NCI-H748 (cell line): ENCODE results near the gene DCDC2.
"Not testable (repeated sequence)": the region's sequence is repeated elsewhere in the genome, so short reads cannot be mapped to it uniquely, and the experiment has no call there.

ENCODE experiments used
- DNase-seq: peaks from one replicate; lab custom pipeline; 2025; ENCODE audit not compliant: unreplicated experiment; lab: John Stamatoyannopoulos, UW

Gene DCDC2

DNA sequence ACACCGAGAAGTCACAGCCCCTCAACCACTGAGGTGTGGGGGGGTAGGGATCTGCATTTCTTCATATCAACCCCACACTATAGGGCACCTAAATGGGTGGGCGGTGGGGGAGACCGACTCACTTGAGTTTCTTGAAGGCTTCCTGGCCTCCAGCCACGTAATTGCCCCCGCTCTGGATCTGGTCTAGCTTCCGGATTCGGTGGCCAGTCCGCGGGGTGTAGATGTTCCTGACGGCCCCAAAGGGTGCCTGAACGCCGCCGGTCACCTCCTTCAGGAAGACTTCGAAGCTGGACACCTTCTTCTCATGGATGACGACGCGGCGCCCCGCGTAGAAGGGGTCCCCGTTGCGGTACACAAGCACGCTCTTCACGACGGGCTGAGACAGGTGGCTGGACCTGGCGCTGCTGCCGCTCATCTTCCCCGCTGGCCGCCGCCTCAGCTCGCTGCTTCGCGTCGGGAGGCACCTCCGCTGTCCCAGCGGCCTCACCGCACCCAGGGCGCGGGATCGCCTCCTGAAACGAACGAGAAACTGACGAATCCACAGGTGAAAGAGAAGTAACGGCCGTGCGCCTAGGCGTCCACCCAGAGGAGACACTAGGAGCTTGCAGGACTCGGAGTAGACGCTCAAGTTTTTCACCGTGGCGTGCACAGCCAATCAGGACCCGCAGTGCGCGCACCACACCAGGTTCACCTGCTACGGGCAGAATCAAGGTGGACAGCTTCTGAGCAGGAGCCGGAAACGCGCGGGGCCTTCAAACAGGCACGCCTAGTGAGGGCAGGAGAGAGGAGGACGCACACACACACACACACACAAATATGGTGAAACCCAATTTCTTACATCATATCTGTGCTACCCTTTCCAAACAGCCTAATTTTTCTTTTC is at the start of gene DCDC2:
TSS of gene DCDC2 (minus strand) at position 724 of the 883 bp plus-strand sequence. CDS start at position 415, 309 bp downstream.
- DNase-seq, result peak; percentile 92

DNA sequence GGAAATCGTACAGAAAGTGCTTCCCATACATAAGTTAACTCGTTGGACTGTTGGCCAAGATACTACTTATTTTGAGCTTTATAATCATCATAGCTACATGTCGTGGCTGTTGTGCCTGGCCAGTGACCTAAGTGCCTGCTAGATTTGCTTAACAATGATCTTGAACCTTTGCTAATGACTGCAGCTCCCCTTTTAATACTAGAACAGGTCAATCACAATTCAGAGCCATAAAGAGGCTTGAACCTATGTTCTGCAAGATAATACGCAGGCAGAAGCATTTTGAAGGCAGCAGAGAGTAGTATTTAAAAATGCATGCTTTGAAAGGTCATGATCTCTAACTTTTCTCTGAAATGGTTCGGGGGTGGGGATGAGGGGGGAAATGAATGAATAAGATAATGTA is 47.4 kb upstream of the DCDC2 start:
- no peak for DNase-seq

DNA sequence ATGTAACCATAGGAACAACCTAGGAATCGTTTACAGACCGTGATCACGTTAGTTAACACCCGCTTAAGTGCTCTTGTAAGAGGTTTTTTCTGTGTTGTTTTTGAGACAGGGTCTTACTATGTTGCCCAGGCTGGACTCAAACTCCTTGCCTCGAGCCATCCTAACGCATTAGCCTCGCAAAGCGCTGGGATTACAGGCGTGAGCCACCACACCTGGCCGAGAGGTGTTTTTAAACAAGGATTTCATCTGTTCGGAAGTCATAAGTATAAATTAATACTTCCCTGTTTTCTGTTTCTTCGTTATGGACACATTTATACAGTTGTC is 45.6 kb upstream of the DCDC2 start:
- no peak for DNase-seq

DNA sequence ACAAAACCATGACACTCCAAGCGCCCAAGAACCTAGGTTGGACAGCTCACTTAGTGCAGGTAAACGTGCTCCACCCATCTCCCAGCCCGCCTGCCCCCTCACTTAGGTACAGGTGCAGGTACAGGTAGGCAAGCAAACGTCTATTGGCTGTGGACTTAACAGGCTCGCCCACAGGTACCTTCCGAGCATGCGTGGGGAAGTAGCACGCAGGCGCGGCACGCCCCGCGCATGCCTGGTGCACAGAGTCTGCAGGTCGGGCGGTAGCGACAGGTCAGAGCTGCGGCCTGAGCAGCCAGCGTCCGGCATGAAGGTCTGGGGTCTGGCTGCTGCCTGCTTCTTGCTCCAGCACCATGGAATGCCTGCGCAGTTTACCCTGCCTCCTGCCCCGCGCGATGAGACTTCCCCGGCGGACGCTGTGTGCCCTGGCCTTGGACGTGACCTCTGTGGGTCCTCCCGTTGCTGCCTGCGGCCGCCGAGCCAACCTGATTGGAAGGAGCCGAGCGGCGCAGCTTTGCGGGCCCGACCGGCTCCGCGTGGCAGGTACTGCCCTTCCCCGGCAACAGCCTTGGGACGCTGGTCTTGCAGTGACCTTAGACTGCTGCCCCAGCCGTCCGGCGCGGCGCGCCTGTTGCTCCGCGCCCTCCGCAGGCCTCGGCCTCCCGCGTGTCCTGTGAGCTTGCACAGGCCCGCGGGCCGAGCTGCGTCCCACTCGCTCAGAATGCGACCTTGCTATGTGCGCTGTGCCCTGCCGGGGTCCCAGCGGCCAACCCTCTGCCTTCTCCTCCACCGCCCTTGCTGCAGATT is 45.0 kb upstream of the DCDC2 start, which contains the start of gene MRS2:
TSS of gene MRS2 (plus strand) at position 240 of the 804 bp plus-strand sequence. CDS start at position 351, 111 bp downstream.
- peak; percentile 99 for DNase-seq

DNA sequence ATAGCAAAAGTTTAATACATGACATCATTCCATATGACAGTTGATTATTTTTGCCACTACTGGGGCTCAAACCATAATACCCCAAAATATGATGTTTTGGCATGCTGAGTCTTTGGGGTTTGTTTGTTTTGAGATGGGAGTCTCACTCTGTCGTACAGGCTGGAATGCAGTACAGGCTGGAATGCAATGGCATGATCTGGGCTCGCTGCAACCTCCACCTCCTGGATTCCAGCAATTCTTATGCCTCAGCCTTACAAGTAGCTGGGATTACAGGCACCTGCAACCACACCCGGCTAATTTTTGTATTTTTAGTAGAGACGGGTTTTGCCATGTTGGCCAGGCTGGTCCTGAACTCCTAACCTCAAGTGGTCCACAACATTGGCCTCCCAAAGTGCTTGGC is 43.6 kb upstream of the DCDC2 start:
- DNase-seq, result no peak

DNA sequence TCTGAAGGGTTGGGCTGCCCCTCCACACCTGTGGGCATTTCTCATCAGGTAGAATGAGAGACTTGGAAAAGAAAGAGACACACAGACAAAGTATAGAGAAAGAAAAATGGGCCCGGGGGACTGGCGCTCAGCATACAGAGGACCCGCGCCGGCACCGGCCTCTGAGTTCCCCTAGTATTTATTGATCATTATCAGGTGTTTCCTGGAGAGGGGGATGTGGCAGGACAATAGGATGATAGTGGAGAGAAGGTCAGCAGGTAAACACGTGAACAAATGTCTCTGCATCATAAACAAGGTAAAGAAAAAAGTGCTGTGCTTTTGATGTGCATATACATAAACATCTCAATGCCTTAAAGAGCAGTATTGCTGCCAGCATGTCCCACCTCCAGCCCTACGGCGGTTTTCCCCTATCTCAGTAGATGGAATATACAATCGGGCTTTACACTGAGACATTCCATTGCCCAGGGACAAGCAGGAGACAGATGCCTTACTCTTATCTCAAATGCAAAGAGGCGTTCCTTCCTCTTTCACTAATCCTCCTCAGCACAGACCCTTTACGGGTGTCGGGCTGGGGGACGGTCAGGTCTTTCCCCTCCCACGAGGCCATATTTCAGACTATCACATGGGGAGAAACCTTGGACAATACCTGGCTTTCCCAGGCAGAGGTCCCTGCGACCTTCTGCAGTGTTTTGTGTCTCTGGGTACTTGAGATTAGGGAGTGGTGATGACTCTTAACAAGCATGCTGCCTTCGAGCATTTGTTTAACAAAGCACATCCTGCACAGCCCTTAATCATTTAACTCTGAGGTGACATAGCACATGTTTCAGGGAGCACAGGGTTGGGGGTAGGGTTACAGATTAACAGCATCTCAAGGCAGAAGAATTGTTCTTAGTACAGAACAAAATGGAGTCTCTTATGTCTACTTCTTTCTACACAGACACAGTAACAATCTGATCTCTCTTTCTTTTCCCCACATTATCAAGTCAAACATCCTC is 42.5 kb upstream of the DCDC2 start:
- peak; percentile 19 for DNase-seq

DNA sequence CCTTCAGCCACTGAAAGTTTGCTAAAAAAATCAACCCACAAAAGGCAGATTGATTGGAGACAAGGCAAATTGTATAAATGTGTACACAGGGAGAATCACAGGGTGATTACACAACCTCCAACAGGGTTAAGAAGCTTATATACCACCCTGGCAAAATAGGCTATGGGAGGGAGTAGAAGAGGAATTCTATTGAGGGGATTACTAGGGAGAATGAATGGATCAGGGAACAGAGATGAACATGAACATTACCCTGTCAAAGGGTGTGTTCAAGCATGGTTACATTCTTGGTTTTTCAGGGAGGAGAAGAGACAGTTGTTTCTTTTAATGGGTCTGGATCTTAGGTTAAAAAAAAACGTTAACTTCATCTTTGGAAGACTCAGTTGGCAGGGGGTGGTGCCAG is 39.8 kb upstream of the DCDC2 start:
- DNase-seq, result no peak

DNA sequence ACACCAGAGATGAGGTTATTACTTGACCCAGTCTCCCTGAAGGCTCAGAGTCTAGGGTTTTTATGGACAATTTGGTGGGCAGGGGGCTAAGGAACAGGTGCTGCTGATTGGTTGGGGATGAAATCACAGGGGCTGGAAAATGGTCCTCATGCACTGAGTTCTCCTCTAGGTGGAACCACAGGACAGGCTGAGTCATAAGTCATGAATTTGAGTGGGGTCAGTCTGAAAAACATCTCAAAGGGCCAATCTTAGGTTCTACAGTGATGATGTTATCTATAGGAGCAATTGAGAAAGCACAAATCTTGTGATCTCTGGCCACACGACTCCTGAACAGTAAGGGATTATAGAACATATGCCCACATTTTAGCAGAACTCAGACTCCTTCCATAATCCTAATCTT is 39.0 kb upstream of the DCDC2 start:
- DNase-seq, result no peak

DNA sequence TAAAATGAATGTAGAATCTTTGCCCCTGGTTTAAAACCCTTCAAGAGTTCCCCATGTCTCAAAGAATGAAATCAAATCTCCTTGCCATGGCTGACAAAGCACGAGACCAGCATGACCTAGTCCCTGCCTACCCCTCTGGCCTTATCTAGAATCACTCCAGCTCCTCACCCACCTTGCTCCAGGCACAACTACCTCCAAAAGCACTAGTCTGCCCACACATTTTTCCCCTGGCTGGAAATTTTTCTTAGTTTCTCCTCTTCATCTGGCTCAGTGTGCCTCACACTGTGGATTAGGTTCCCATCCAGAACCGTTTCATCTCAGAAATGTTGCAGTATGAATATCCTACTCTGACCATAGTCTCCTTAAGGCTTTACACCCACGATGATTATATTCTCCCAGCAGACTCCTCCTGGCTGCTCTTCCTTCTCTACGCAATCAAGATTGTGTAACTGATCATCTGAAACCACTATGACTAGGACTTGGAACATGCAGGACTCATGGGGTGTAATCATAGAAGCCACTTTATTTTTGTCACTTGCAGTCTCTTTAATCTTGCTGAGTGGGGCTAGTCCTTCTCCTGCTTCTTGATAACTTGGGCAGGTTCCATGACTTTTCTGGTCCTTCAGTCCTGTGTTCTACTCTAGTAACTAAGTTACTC is 37.0 kb upstream of the DCDC2 start:
- no peak for DNase-seq

DNA sequence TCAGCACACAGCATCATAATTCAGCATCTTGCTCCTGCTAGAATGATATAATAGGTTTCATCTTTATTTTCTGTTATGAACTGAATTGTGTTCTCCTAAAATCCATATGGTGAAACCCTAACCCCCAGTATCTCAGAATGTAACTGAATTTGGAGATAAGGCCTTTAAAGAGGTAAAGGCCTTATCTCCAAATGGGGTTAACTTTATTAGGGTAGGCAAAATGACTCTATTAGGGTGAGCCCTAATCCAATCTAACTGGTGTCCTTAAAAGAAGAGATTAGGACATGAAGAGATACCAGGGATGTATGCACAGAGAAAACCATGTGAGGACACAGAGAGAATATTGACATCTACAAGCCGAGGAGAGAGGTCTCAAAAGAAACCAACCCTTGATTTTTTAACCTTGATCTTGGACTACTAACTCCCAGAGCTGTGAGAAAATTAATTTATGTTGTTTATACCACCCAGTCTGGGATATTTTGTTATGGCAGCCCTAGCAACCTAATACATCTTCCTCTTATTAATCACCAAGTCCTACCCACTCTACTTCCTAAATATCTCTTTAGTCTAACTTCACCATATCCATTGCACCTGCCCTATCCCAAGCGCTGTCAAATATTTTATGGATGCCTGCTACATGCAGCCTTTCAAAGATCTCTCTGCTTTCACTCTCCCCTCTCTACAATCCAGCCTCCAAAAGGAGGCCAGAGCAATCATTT is 36.4 kb upstream of the DCDC2 start:
- no peak for DNase-seq

DNA sequence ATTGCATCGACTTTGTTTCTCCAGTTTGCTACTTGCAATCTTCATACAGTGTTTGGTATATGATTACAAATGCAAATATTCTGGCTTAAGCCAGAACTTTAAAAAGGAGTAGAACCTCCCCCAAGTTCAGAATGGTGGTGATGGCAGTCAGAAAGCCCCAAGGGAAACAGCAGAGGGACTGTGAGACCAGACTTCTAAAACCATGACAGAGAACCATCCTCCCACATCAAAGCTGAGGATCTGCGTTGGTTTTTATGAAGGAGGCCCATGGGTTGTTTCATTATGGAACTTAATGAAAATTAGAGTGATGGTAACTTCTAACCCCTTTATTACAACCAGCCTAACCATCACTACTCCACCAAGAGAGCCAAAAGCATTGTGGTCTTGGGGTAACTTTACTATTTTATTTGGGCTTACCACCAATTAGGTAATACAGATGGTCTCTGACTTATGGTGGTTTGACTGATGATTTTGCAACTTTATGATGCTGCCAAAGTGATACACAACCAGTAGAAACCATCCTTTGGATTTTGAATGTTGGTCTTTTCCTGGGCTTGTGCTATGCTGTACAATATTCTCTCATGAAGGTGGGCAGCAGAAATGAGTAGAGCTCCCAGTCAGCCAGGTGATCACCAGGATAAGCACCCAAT is 34.0 kb upstream of the DCDC2 start:
- DNase-seq, result no peak

DNA sequence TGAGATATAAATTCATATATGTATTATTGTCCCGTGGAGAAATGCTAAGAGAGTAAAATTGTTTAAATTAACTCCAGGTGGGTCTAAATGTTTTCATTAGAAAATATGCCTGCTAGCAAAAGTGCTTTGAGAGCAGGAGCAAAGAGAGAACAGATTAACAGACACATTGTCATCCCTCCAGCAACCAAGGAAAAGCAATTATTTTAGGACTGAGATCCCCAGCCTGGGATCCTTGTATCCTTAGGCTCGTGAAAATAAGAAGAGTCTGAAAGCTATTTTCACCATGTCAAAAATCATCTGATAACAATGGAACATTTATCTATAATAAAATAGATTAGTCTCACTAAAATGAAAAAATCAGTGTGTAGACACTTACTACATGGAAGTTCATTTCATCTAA is 33.3 kb upstream of the DCDC2 start:
- no peak for DNase-seq

DNA sequence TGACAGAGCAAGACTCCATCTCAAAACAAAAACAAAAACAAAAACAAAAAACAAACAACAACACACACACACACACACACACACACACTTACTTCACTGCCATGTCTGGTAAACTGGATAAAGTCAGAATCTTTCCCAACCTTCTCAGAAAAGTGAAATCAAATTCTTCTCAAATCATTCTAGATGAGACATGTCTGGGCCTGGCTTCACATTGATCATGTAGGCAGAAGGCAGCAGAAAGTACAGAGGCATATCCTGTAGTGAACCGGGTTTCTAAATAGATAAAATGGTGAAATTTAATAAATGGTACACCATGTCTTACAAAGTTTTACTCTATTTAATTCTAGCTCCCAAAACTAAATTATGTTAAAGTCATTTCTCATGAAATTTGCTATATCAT is 30.0 kb upstream of the DCDC2 start:
- no peak for DNase-seq

DNA sequence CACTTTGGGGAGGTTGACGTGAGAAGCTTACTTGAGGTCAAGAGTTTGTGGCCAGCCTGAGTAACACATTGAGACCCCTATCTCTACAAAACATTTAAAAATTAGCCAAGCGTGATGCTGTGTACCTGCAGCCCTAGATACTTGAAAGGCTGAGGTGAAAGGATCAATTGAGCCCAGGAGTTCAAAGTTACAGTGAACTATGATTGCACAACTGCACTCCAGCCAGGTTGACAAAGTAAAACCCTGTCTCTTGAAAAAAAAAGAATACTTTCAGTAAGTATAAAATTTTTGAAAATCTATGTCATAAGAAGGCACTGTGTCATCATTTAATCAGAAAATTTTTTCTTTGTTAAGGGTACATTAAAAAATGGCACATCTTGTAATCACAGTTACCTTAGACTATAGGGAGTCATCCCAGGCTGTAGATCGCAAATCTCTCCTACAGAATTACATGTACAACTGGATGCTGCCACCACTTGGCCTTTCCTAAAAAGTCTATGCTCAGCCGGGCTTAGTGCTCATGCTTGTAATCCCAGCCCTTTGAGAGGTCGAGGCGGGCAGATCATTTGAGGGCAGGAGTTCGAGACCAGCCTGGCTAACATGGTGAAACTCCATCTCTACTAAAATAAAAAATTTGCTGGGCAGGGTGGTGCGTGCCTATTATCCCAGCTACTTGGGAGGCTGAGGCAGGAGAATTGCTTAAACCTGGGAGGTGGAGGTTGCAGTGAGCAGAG is 27.8 kb upstream of the DCDC2 start:
- no peak for DNase-seq

DNA sequence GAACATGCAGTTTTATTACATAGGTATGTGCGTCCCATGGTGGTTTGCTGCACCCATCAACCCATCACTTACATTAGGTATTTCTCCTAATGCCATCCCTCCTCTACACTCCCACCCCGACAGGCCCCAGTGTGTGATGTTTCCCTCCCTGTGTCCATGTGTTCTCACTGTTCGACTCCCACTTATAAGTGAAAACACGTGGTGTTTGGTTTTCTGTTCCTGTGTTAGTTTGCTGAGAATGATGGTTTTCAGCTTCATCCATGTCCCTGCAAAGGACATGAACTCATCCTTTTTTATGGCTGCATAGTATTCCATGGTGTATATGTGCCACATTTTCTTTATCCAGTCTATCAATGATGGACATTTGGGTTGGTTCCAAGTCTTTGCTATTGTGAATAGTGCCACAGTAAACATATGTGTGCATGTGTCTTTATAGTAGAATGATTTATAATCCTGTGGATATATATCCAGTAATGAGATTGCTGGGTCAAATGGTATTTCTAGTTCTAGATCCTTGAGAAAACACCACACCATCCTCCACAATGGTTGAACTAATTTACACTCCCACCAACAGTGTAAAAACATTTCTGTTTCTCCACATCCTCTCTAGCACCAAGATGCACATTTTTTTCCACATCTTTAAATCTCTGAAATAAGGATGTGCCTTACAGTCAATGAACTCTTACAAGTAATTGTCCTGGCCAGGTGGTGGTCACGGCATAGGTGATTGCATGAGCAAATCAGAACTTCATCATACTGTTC is 26.7 kb upstream of the DCDC2 start:
- DNase-seq, result not testable (repeated sequence)

DNA sequence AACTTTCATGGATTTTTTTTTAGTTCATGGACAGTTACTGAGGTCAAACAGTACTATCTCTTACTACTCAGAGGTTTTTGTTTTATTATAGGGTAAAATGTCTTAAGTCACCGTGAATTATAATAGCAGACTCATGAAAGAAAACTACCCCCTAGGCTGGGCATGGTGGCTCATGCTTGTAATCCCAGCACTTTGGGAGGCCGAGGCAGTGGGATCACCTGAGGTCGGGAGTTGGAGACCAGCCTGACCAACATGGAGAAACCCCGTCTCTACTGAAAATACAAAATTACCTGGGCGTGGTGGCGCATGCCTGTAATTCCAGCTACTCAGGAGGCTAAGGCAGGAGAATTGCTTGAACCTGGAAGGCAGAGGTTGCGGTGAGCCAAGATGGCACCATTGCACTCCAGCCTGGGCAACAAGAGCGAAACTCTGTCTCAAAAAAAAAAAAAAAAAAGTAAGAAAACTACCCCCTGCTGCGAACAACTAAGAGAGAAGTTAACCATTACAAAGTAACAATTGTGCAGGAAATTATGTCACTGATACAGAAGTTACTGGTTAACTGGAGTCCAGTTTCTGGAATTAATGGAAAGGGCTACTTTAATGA is 25.1 kb upstream of the DCDC2 start:
- not testable (repeated sequence) for DNase-seq

DNA sequence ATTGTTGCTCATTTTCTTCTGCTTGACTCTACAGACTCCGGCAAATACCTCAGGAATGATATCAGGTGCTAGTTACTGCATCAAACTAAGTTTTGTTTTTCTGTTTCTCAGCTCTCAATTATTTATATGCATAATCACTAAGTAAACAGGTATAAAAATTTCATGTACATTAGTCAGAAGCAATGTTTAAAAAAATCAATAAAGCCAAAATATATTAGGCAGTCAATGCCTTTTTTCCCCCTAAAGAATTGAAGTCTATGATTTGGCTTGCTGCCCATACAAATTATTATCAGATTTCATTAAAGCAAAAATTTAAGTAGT is 24.3 kb upstream of the DCDC2 start:
- DNase-seq, result no peak
